Esophagus (tissue), 2 donors: ENCODE results near the gene NEK11. TPM values are rescaled to one million over a fixed set of nuclear protein-coding genes. Genes with fewer than 3 reads are reported as not detected.

Experiments used
- H3K27ac ChIP-seq, 2 donors: one replicate each; pipeline ENCODE4 v1.5.1; 2013; ENCODE audit warnings: low read depth in 2 of 2, mild to moderate bottlenecking in 2 of 2, inconsistent platforms in 1 of 2, low read length in 1 of 2, moderate library complexity in 1 of 2
- H3K27me3 ChIP-seq, 2 donors: one replicate each; pipeline ENCODE4 v1.6.1; 2013; ENCODE audit warnings: low read length in 2 of 2, control low read depth in 1 of 2, mild to moderate bottlenecking in 1 of 2; ENCODE audit not compliant: insufficient read depth in 2 of 2, control insufficient read depth in 1 of 2
- H3K36me3 ChIP-seq, 2 donors: one replicate each; pipeline ENCODE4 v1.6.1; 2013; ENCODE audit warnings: low read length in 1 of 2; ENCODE audit not compliant: control insufficient read depth in 2 of 2, insufficient read depth in 2 of 2
- H3K4me1 ChIP-seq, 2 donors: one replicate each; pipeline ENCODE4 v1.6.1; 2013; ENCODE audit warnings: low read length in 1 of 2; ENCODE audit not compliant: control insufficient read depth in 2 of 2, insufficient read depth in 2 of 2
- H3K4me3 ChIP-seq, 2 donors: one replicate each; pipeline ENCODE4 v1.5.1; 2013; ENCODE audit warnings: low read length in 2 of 2, mild to moderate bottlenecking in 2 of 2, low read depth in 1 of 2, moderate library complexity in 1 of 2
- H3K9me3 ChIP-seq, 2 donors: one replicate each; pipeline ENCODE4 v1.6.1; 2013; ENCODE audit warnings: mild to moderate bottlenecking in 2 of 2, low read depth in 1 of 2, low read length in 1 of 2, moderate library complexity in 1 of 2; ENCODE audit not compliant: control insufficient read depth in 2 of 2, insufficient read depth in 1 of 2
- WGBS, 2 donors: extraction: QIAGEN DNeasy Blood & Tissue Kit; methylation state at CpG; one replicate each; pipeline ENCODE4 v1.1.7; 2013; 5-methylcytosine and 5-hydroxymethylcytosine counted together
- polyA plus RNA-seq, 2 donors: library from polyadenylated mRNA; stranded (reverse); fragments of 200-250 nt; gene quantifications; one replicate each; pipeline ENCODE4 v1.2.3, GENCODE V29; 2013
- donor health status: healthy with polysubstance abuse.
- donor health status: Bipolar disorder and iron deficiency.

Gene NEK11
- polyA plus RNA-seq, 2 donors, result 1.2 to 1.5 TPM

DNA sequence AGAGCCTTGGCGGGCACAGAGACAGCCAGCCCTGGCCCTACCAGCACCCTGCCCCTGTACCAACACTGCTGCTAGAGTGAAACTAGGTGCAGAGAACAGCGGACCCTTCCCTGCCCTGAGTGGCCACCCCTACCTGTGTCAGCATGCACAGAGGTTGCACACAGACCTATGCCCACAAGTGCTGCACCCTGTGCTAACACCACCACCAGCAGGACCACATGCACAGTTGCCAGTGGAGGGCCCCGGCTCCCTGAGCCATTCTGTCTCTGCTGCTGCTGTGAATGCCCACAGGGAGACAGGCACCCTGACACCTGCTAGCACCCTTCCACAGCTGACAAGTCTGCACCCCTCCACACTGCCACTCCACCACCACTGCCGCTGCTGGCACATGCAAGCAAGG, 131.8 kb downstream of the NEK11 start:
- Histone ChIP-seq H3K27me3 (no peaks in the 10 kb centered on the region), H3K27ac (no peak overlapping the region)
- WGBS, 2 donors, result 94% methylated on average over 4 of the region's 4 CpGs

DNA sequence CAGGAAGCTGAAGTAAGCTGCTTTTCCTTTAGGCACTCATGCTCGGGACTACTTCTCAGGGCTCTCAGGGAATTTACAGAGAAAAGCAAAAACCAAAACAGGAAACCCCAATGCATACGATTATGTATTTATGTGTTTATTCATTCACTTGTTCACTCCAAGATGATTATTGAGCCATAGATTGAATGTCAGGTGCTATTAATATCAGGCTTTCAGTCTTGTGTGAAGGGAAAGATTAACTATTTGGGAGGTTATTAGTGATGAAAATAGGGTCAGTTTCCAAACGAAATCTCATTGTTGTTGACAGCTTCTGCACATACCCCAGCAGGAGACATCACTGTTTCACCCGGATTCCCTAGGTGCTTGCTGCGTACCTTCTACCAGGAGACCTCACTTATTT, 135.8 kb downstream of the NEK11 start:
- Histone ChIP-seq H3K4me3 (no peak overlapping the region), H3K36me3 (no peaks in the 10 kb centered on the region), H3K27ac (no peak overlapping the region), H3K9me3 (no peaks in the 10 kb centered on the region), H3K27me3 (no peaks in the 10 kb centered on the region), H3K4me1 (no peaks in the 10 kb centered on the region)
- WGBS, 2 donors, result 77 to 80% methylated on average over 5 of the region's 5 CpGs

More for the DNA sequence above, 131.8 kb downstream of the NEK11 start:
- no peaks in the 10 kb centered on the region for H3K9me3 ChIP-seq
- H3K4me3 ChIP-seq, result no peak overlapping the region
- no peaks in the 10 kb centered on the region for H3K36me3 ChIP-seq
- H3K4me1 ChIP-seq, result no peaks in the 10 kb centered on the region

DNA sequence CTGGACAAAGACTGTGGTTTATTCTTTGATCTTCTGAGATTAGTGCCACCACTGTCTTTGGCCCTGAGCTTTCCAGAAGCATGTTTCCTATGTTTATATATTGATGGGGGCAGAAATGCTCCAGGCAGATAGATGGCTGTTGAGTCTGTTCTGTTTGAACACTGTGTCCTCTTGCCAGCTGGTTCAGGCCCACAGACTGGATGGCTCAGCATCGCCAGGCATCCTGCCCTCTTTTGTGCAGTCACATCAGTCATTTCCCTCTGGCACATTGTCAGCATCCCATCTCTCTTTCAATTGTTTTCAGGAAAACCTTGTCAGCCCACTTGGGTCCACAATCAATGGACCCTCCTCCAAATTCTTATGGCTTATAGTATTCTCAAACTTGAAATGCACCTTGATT, 141.2 kb downstream of the NEK11 start:
- no peaks in the 10 kb centered on the region for H3K27me3 ChIP-seq
- H3K9me3 ChIP-seq, result no peaks in the 10 kb centered on the region
- no peak overlapping the region for H3K4me3 ChIP-seq
- no peak overlapping the region for H3K27ac ChIP-seq
- WGBS, 2 donors, result 58 to 78% methylated on average over 1 of the region's 1 CpG
- no peaks in the 10 kb centered on the region for H3K4me1 ChIP-seq
- H3K36me3 ChIP-seq, result no peaks in the 10 kb centered on the region

DNA sequence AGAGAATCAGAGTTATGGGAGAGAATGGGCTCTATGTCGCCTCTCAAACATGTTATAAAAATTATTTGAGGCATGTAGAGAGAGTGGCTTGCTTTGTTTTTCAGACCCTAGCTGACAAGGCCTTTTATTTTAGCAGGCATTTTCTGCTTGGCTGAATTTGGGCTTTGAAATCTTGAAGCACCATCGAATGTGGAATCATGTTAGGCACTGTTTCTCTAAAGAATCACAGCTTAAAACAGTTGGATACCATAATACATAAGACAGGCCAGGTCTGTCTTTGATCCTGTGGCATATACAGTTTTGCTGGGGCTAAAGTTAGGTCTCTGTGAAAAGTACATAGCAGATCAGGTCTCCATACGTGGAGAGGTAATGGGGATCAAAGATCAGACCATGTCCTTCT, 142.7 kb downstream of the NEK11 start:
- no peaks in the 10 kb centered on the region for H3K4me1 ChIP-seq
- no peaks in the 10 kb centered on the region for H3K27me3 ChIP-seq
- H3K4me3 ChIP-seq, result no peak overlapping the region
- no peaks in the 10 kb centered on the region for H3K9me3 ChIP-seq
- 75 to 86% methylated on average over 3 of the region's 3 CpGs for WGBS, 2 donors
- no peak overlapping the region for H3K27ac ChIP-seq
- no peaks in the 10 kb centered on the region for H3K36me3 ChIP-seq

DNA sequence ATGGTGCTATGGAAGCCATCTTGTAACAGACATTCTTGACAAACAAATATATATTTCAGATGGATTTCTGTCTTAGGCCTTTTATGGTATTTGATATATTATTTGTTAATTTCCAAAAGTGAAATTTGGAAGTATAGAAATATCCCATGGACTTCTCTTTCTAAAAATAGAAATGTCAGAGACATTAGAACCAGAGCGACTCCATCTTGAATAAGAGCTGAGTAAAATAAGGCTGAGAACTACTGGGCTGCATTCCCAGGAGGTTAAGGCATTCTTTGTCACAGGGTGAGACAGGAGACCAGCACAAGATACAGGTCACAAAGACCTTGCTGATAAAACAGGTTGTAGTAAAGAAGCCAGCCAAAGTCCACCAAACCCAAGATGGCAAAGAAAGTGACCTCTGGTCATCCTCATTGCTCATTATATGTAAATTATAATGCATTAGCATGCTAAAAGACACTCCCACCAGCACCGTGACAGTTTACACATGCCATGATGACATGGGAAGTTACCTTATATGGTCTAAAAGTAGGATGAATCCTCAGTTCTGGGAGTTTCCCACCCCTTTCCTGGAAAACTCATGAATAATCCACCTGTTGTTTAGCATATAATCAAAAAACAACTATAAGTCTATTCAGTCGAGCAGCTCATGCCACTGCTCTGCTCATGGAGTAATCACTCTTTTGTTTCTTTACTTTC, 146.0 kb downstream of the NEK11 start:
- no peak overlapping the region for H3K27ac ChIP-seq
- H3K4me1 ChIP-seq, result no peaks in the 10 kb centered on the region
- 91 to 92% methylated on average over 3 of the region's 3 CpGs for WGBS, 2 donors

DNA sequence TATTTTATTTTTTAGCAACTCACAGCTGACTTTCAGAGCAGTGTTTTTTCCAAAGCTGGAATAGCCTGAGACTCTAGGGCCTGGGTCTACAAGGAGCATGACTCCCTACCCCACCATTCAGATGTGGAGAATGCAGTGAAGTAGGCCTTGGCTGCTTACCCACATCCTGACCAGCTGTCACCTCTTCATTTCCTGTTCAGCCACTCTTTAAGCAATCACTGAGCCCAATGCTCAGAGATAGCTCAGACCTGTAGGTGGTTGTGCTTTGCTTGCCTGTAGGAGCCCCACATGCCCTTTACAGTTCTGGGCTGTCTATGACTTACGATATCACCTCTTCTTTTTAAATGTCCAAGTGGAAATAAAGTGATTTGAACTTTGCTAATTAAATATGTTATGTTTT, 148.1 kb downstream of the NEK11 start:
- H3K27me3 ChIP-seq, result no peaks in the 10 kb centered on the region
- peaks cover 0 to 4% of the 10 kb centered on the region in 2 donors for H3K36me3 ChIP-seq
- WGBS, 2 donors, result 86 to 90% methylated on average over 1 of the region's 1 CpG
- no peak overlapping the region for H3K27ac ChIP-seq
- no peaks in the 10 kb centered on the region for H3K4me1 ChIP-seq
- H3K4me3 ChIP-seq, result no peak overlapping the region
- no peaks in the 10 kb centered on the region for H3K9me3 ChIP-seq

More for the DNA sequence above, 146.0 kb downstream of the NEK11 start:
- no peaks in the 10 kb centered on the region for H3K36me3 ChIP-seq
- H3K4me3 ChIP-seq, result no peak overlapping the region
- no peaks in the 10 kb centered on the region for H3K9me3 ChIP-seq
- no peaks in the 10 kb centered on the region for H3K27me3 ChIP-seq

DNA sequence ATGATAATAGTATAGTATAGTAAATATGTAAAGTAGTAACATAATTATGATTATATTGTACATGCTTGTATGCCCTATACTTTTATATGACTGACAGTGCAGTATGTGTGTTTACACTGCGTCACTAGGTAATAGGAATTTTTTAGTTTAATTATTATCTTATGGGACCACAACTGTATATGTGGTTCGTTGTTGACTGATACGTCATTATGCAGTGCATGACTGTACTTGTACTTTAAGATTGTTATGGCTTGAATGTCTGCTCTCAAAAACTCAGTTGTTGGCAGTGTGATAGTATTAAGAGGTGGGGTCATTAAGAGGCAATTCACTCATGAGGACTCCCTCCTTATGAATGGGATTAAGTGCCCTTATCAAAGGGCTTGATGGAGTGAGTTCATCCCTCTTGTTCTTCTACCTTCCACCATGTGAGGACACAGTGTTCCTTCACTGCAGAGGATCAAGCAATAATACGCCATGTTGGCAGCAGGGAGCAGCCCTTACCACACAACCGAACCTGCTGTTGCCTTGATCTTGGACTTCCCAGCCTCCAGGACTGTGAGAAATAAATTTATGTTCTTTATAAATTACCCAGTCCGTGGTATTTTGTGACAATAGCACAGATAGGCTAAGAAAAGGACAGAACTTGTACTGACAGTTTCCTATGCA, 152.2 kb downstream of the NEK11 start:
- WGBS, 2 donors, result 85 to 88% methylated on average over 6 of the region's 6 CpGs
- Histone ChIP-seq H3K27me3 (no peaks in the 10 kb centered on the region), H3K4me3 (no peak overlapping the region), H3K9me3 (no peaks in the 10 kb centered on the region), H3K4me1 (no peaks in the 10 kb centered on the region), H3K36me3 (peaks cover 0 to 4% of the 10 kb centered on the region in 2 donors), H3K27ac (no peak overlapping the region)

DNA sequence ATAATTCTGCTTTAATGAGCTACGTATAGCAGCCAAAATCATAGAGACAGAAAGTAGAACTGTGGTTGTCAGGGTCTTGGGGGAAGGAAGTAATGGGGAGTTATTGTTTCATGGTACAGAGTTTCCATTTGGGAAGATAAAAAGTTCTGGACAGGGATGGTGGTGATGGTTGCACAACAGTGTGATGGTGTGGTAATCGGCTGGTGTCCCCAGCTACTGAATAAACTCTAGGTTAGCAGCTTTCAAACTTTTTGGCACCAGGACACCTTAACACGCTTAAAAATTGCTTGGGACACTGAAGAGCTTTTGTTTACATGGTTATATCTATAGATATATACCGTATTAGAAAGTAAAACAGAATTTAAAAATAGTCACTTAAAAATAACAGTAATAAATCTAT, 166.0 kb downstream of the NEK11 start:
- H3K27ac ChIP-seq, result no peak overlapping the region
- no peaks in the 10 kb centered on the region for H3K36me3 ChIP-seq
- no peaks in the 10 kb centered on the region for H3K9me3 ChIP-seq
- no peaks in the 10 kb centered on the region for H3K4me1 ChIP-seq
- H3K27me3 ChIP-seq, result no peaks in the 10 kb centered on the region
- H3K4me3 ChIP-seq, result no peak overlapping the region
- WGBS, 2 donors, result 85 to 88% methylated on average over 4 of the region's 4 CpGs

DNA sequence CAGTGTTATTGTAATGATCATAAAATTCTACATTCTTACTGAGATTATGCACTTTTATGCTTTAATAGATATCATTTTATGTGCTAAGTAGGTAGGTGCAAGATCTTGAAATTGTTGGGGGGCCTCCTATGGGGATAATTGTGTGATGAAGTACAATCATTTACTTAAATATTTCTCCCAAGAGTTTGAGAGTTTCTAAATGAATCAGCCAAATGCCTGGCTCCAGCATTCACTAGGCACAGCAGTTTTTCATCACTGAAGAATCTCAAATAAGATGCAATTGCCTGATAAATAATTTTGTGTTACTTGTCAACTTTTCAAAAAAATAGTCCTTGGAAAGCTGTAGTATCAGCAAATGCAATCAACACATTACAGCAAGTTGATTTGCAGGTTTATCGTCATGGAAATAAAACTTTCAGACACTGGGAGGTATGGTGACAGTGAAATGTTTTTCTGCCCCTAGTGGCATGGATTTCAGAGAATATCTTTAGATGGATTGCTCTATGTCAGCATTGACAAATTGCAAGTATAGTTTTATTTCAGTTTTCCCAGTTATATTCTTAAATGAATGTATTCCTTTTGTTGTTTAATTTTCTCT, 167.1 kb downstream of the NEK11 start:
- no peaks in the 10 kb centered on the region for H3K9me3 ChIP-seq
- H3K4me3 ChIP-seq, result no peak overlapping the region
- H3K27me3 ChIP-seq, result no peaks in the 10 kb centered on the region
- H3K27ac ChIP-seq, result no peak overlapping the region
- no peaks in the 10 kb centered on the region for H3K36me3 ChIP-seq
- WGBS, 2 donors, result 69 to 70% methylated on average over 1 of the region's 1 CpG
- H3K4me1 ChIP-seq, result no peaks in the 10 kb centered on the region
